Measurements from ENCODE around the gene MOCS3. TPM values are rescaled to one million over a fixed set of nuclear protein-coding genes. Genes with fewer than 3 reads are reported as not detected.

Gene MOCS3
- total and polyA plus RNA-seq, 2 of the 13 experiments (the other 11 are each of a cell fraction or from before 2014, with no cell fraction given): 3.7 to 8.4 TPM

DNA sequence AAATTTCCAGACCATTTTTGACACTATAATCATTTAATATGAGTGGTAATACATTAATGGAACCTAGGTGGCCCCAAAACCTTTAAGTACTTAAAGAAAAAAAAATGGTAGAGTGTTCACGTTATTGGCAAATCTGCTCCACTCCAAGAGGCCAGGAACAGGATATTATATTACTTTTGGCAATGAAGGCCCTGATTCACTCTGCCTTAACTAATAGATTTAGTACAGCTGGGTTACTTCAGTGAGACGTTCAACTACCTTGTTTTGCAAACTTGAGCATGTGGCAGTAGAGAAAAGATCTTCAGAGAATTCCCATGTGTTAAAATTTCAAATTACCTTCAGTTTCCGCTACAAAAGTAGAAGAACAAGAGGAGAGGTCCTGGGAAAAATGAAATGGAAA lies 40.2 kb upstream of the MOCS3 start (continued):
- TF ChIP-seq MED13 (CRISPR knock-in tag; IDR thresholded peaks at IDR 0.05): no peak

DNA sequence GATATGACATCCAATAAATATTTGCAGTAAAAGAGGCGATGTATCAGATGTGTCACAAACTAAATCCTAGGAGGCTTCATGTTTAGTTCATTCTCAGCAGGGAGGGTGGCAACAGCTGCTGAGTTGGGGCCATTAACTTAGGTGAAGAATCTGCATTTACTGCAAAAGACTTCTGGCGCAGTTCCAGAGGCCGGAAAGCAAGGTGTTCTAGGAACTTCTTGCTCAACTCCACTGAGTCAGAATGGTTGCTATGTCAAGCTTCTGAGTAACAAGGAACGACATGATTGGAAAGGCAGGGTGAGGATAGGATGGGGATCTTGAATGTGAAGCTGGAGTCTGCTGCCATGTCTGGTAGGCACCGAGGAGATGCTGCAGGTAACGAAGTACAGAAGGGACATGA lies 39.1 kb upstream of the MOCS3 start:
- no peaks in the 10 kb centered on the region for H3K9me3 ChIP-seq (ENCODE audit: low read length)
- BruUV-seq (replicated peaks): no TSS peak
- no peak overlapping the region for H2AFZ ChIP-seq (ENCODE audit: low read length)
- intact Hi-C loops (cut with micrococcal nuclease; ENCODE audit: unreplicated experiment): no loop called here
- no peak overlapping the region for H3K4me3 ChIP-seq (replicated peaks in 1 of 3; ENCODE audit: insufficient read depth in 1 of 3, low read depth in 2 of 3, low read length in 3 of 3)
- POLR2A ChIA-PET: interaction anchor here (2.5 kb wide), 1 partner anchor 10 kb away, joined by 8 read pairs; no protein-coding TSS in a partner anchor
- peaks cover 65% of the 10 kb centered on the region for H4K20me1 ChIP-seq (ENCODE audit: insufficient read depth, low read length)
- ATAC-seq (no peak), FAIRE-seq (no peak), DNase-seq (ENCODE audit: low spot score) (no peak)
- H3K4me2 ChIP-seq (ENCODE audit: low read depth, low read length): no peak overlapping the region
- H3K36me3 ChIP-seq (replicated peaks in 1 of 2; ENCODE audit: control insufficient read depth in 1 of 2, insufficient read depth in 2 of 2, low read length in 2 of 2): peaks cover 10 to 53% of the 10 kb centered on the region in 2 experiments
- no peaks in the 10 kb centered on the region for H3K27me3 ChIP-seq (ENCODE audit: control insufficient read depth in 1 of 2, insufficient read depth in 2 of 2, low read length in 2 of 2)
- H3K27ac ChIP-seq (ENCODE audit: extremely low read length, insufficient read depth, low read length): no peak overlapping the region
- H3K4me1 ChIP-seq (ENCODE audit: insufficient read depth, low read length): no peaks in the 10 kb centered on the region
- WGBS (ENCODE audit: low lambda C conversion rate): 95% methylated on average over 6 of the region's 6 CpGs
- CTCF ChIA-PET (ENCODE audit: low intra/inter-chr PET ratio, low total read pairs): no interaction called here
- peaks cover 95% of the 10 kb centered on the region for H3K79me2 ChIP-seq (ENCODE audit: insufficient read depth, low read length)
- H3K9ac ChIP-seq (ENCODE audit: insufficient read depth, low read depth, low read length): no peak overlapping the region
- in situ Hi-C loops (cut with HindIII; ENCODE audit: extremely low pct_ligation_motif_present, low pct_unique_long_range_greater_than_20kb): no loop called here
- TF ChIP-seq KMT2A (CRISPR knock-in tag; IDR thresholded peaks at IDR 0.05): no peak
- no peak for TF ChIP-seq RFX1 (IDR thresholded peaks at IDR 0.05)
- TF ChIP-seq ZNF615 (CRISPR knock-in tag; IDR thresholded peaks at IDR 0.05; ENCODE audit: borderline replicate concordance): no peak
- TF ChIP-seq, protein P1, sequence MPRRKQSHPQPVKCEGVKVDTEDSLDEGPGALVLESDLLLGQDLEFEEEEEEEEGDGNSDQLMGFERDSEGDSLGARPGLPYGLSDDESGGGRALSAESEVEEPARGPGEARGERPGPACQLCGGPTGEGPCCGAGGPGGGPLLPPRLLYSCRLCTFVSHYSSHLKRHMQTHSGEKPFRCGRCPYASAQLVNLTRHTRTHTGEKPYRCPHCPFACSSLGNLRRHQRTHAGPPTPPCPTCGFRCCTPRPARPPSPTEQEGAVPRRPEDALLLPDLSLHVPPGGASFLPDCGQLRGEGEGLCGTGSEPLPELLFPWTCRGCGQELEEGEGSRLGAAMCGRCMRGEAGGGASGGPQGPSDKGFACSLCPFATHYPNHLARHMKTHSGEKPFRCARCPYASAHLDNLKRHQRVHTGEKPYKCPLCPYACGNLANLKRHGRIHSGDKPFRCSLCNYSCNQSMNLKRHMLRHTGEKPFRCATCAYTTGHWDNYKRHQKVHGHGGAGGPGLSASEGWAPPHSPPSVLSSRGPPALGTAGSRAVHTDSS (CRISPR knock-in tag; conservative IDR thresholded peaks at IDR 0.05): no peak
- no peak for TF ChIP-seq GZF1 (CRISPR knock-in tag; IDR thresholded peaks at IDR 0.05)
- no peak for TF ChIP-seq ZFP1 (CRISPR knock-in tag; IDR thresholded peaks at IDR 0.05)
- TF ChIP-seq, protein P2, sequence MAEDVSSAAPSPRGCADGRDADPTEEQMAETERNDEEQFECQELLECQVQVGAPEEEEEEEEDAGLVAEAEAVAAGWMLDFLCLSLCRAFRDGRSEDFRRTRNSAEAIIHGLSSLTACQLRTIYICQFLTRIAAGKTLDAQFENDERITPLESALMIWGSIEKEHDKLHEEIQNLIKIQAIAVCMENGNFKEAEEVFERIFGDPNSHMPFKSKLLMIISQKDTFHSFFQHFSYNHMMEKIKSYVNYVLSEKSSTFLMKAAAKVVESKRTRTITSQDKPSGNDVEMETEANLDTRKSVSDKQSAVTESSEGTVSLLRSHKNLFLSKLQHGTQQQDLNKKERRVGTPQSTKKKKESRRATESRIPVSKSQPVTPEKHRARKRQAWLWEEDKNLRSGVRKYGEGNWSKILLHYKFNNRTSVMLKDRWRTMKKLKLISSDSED (CRISPR knock-in tag; IDR thresholded peaks at IDR 0.05): no peak
- TF ChIP-seq, protein P3, sequence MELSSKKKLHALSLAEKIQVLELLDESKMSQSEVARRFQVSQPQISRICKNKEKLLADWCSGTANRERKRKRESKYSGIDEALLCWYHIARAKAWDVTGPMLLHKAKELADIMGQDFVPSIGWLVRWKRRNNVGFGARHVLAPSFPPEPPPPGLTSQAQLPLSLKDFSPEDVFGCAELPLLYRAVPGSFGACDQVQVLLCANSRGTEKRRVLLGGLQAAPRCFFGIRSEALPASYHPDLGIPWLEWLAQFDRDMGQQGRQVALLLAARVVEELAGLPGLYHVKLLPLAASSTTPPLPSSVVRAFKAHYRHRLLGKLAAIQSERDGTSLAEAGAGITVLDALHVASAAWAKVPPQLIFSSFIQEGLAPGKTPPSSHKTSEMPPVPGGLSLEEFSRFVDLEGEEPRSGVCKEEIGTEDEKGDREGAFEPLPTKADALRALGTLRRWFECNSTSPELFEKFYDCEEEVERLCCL (CRISPR knock-in tag; IDR thresholded peaks at IDR 0.05; ENCODE audit: borderline replicate concordance): no peak
- TF ChIP-seq HOXA5 (CRISPR knock-in tag; IDR thresholded peaks at IDR 0.05): no peak
- TF ChIP-seq CREM (IDR thresholded peaks at IDR 0.05): no peak
- TF ChIP-seq CREM (CRISPR knock-in tag; IDR thresholded peaks at IDR 0.05): no peak
- no peak for TF ChIP-seq SNRNP70 (IDR thresholded peaks at IDR 0.05; ENCODE audit: low read depth, low read length)
- TF ChIP-seq ZNF782 (CRISPR knock-in tag; IDR thresholded peaks at IDR 0.05; ENCODE audit: borderline replicate concordance): no peak
- TF ChIP-seq, protein P4, sequence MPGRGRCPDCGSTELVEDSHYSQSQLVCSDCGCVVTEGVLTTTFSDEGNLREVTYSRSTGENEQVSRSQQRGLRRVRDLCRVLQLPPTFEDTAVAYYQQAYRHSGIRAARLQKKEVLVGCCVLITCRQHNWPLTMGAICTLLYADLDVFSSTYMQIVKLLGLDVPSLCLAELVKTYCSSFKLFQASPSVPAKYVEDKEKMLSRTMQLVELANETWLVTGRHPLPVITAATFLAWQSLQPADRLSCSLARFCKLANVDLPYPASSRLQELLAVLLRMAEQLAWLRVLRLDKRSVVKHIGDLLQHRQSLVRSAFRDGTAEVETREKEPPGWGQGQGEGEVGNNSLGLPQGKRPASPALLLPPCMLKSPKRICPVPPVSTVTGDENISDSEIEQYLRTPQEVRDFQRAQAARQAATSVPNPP (CRISPR knock-in tag; IDR thresholded peaks at IDR 0.05): no peak
- TF ChIP-seq ZNF282 (IDR thresholded peaks at IDR 0.05; ENCODE audit: partially characterized antibody): no peak
- TF ChIP-seq, protein P5, sequence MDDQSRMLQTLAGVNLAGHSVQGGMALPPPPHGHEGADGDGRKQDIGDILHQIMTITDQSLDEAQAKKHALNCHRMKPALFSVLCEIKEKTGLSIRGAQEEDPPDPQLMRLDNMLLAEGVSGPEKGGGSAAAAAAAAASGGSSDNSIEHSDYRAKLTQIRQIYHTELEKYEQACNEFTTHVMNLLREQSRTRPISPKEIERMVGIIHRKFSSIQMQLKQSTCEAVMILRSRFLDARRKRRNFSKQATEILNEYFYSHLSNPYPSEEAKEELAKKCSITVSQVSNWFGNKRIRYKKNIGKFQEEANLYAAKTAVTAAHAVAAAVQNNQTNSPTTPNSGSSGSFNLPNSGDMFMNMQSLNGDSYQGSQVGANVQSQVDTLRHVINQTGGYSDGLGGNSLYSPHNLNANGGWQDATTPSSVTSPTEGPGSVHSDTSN (CRISPR knock-in tag; IDR thresholded peaks at IDR 0.05; ENCODE audit: borderline replicate concordance): no peak
- TF ChIP-seq ZSCAN29 (CRISPR knock-in tag; conservative IDR thresholded peaks at IDR 0.05): no peak

Data from HepG2 (cell line).